ENCODE data around the gene ZNF341.
A peak's percentile ranks its signal among the peaks of the same experiment; 100 is the strongest.

ZNF341 gene

DNA sequence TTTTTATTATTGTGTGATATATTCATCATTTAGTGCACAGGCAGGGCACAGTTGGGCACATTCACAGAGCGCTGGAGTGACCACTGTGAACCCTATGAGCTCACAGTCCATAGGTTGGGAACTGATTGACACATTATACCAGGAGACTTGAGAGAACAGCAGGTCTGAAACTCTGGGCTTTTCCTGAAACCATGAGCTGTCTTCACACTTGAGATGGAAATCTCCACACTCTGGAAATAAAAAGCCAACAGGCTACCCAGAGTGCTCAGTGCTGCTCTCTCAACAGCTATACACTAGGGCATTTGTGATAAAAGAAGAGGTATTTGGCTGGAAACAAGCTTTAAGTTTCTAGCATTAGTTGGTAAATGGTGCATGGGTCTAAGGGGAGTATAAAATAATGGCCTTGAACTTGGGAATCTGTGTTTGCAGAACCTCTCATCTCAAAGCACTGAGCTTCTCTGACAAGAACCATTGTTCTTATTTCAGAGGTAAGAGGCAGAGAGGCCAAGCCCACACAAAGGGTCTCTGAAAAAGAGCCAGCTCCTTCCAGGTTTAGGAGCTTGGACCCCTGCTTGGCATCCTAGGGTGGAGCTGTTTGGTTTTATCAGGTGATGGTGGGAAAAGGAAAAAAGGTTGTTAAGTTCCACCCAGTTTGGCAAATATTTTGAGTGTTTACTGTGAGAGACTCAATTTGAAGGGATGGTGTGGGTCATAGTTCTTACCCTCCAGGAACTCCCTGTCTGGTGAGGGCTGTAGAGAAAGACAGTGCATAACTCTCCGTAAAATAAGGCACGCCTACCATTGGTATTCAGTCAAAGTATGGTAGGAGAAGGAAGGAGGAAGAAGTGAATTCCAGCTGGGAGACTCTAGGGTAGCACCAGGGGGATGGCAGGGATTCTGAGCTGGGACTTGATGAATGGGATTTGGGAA is 93.8 kb downstream of the ZNF341 start:
- H3K4me3 ChIP-seq (replicated peaks in 1 of 2; ENCODE audit: low read depth in 2 of 2, low read length in 2 of 2) = no peak overlapping the region
- TF ChIP-seq, protein P1, sequence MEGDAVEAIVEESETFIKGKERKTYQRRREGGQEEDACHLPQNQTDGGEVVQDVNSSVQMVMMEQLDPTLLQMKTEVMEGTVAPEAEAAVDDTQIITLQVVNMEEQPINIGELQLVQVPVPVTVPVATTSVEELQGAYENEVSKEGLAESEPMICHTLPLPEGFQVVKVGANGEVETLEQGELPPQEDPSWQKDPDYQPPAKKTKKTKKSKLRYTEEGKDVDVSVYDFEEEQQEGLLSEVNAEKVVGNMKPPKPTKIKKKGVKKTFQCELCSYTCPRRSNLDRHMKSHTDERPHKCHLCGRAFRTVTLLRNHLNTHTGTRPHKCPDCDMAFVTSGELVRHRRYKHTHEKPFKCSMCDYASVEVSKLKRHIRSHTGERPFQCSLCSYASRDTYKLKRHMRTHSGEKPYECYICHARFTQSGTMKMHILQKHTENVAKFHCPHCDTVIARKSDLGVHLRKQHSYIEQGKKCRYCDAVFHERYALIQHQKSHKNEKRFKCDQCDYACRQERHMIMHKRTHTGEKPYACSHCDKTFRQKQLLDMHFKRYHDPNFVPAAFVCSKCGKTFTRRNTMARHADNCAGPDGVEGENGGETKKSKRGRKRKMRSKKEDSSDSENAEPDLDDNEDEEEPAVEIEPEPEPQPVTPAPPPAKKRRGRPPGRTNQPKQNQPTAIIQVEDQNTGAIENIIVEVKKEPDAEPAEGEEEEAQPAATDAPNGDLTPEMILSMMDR (IDR thresholded peaks at IDR 0.05; ENCODE audit: low read depth, low read length) = no peak
- no peak for DNase-seq (ENCODE audit: low read depth in 2 of 2)

DNA sequence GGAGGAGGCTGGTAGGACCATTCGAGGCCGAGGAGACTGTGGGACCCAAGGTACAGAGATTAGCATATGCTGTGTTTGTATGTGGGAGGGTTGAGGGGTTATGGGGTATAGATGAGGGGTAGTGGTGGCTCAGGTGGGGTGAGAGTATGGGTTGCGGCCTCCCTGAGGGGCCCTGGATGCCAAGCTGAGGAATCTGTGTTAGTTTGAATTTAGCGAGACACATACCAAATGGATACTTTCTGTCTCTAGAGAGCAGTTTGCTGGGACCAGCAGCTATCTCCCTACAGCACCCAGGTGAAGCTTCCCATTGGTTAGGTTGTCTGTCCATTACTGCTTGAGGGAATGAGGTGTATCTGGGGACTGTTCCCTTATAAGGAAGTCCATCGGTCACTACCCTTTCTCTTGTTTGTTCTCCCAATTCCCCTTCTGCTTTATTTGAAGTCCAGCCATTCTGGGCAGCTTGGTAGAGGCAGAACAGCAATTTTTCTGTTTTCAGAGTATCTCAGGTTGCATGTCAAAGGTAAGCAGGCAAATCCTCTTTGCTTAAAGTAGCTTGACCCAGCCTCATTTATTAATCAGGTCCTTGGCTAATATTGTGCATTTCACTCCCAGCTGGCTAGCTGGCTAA is 94.6 kb downstream of the ZNF341 start:
- TF ChIP-seq, protein P1 (IDR thresholded peaks at IDR 0.05; ENCODE audit: low read depth, low read length) = no peak
- DNase-seq (ENCODE audit: low read depth in 2 of 2) = no peak
- no peak overlapping the region for H3K4me3 ChIP-seq (replicated peaks in 1 of 2; ENCODE audit: low read depth in 2 of 2, low read length in 2 of 2)

DNA sequence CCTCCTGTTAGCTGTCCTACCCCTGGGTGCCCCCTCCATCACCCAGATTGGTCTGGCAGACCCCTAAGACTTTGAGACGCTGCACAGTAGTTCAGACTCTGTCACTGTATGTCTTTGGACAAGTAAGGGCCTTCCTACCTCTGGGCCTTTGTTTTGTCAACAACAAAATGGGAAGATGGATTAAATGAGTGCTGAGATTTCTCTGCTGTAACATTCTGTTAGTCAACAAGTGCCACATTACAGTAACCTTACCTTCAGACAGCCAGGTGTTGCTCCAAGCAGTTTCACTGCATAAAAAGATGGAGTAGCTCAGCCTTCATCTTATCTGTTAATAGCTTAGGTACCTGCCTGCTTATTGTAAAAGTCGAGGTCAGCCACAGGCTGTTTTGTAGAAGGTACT is 95.3 kb downstream of the ZNF341 start:
- no peak for DNase-seq (ENCODE audit: low read depth in 2 of 2)
- H3K4me3 ChIP-seq (replicated peaks in 1 of 2; ENCODE audit: low read depth in 2 of 2, low read length in 2 of 2) = no peak overlapping the region

DNA sequence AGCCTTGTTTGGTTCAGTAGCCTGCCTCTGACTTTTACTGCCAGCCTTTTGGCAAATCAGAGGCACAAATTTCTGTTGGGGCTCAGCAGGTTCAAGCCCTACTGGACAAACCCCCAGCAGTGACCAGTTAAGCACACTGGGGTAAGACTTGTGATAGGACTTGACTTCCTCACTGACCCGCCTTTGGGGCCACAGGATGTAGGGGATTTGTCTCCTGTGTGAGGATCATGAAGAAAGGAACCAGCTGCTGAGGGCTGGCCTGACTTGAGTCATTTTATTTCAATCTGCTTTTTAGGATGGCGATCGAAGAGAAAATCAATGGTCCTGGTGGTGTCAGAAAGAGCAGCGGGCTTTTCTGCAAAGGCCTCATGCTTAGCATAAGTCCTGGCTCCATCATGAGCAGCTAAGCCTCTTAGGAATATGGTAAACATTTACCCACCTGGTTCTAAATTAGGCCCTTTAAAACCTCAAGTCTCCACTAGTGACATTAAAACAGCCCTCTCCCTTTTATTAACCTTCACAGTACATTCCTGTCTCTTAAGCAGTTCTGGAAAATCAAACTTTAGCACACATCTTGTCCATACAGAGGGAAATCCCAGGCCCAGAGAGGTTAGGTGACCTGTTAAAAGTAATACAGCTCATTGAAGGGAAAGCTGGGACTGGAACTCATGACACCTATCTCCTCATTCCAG is 96.0 kb downstream of the ZNF341 start:
- peak; percentile 12 to 21 for DNase-seq (ENCODE audit: low read depth in 2 of 2)
- TF ChIP-seq, protein P1 (IDR thresholded peaks at IDR 0.05; ENCODE audit: low read depth, low read length) = no peak
- H3K4me3 ChIP-seq (replicated peaks in 1 of 2; ENCODE audit: low read depth in 2 of 2, low read length in 2 of 2) = no peak overlapping the region

More for the DNA sequence above, 95.3 kb downstream of the ZNF341 start:
- TF ChIP-seq, protein P1 (IDR thresholded peaks at IDR 0.05; ENCODE audit: low read depth, low read length) = no peak

DNA sequence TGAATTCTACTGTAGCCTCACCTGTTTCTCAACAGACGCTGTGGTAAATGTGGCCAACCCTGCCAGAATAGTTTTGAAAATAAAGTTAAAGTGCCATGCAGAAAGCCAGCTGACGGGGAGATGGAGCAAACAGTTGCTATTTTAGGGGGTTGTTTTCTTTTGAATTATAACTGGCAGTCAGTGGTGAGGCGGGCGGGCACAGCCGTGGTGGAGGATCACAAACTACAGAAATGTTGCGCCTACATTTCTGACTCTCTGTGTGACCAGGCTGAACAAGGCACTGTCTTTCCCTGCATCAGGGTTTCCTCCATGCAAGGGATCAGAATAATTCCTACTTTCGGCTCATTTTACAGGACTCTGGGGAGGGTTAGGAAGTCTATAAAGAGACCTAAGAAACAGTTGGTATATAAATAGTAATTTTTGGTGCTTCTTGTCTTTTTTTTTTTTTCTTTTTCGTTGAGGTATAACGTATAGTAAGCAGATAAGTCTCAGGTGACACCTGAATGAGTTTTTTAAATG is 96.6 kb downstream of the ZNF341 start:
- TF ChIP-seq, protein P1 (IDR thresholded peaks at IDR 0.05; ENCODE audit: low read depth, low read length) = no peak
- DNase-seq (ENCODE audit: low read depth in 2 of 2) = no peak
- no peak overlapping the region for H3K4me3 ChIP-seq (replicated peaks in 1 of 2; ENCODE audit: low read depth in 2 of 2, low read length in 2 of 2)

DNA sequence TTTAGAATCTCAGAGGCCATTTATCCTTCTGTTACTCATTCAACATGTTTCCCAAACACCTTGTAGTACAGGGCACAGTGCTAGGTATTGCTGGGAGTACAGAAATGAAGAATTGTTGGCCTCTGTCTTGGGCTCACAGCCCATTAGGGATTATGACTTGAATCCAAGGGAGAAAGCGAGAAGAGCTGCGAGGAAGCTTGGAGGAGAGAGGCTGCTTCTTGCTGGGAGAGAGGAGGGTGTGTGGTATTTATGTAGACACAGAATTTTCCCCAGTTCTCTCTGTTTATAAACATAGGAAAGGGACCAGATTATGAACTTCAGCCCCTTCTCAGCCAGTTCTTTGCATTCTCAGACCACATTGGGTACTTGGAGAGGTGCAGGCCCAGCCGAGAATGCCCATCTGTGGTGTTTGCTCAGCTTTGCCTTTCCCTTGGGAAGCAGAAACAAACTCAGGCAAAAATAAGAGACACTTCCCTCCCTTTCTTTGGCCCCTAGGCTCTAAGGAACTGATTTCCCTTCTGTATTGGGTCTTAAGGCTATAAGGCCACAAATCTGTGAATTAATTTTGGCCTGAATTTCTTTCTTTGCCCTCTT is 97.3 kb downstream of the ZNF341 start:
- TF ChIP-seq, protein P1 (IDR thresholded peaks at IDR 0.05; ENCODE audit: low read depth, low read length) = no peak
- no peak overlapping the region for H3K4me3 ChIP-seq (replicated peaks in 1 of 2; ENCODE audit: low read depth in 2 of 2, low read length in 2 of 2)
- DNase-seq (ENCODE audit: low read depth in 2 of 2) = no peak

All from cardiac fibroblast (primary cell).